Measurements from ENCODE around the gene MYOZ2. TPM values are rescaled to one million over a fixed set of nuclear protein-coding genes. Genes with fewer than 3 reads are reported as not detected.

Gene MYOZ2
- total RNA-seq, 4 donors from 2014 or later = 0.50 to 2.1 (median 0.61) TPM

DNA sequence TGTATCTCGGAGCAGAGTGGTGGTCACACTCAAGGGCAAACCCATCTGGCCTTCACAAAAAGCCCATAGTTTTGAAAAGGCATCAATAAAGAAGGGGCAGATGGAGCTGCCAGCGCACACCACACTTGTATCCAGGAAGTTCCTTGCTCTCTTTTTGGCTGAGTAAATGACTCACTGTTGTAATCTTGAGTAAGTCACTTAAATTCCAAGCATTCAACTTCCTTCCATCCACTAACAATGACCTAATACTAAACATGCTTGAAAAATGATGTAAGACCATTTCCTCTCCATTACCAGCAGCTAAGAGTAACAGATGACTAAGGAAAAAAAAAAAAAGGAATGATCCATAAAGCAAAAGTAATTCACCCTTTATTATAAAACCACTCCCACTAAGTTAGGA, 32.4 kb upstream of the MYOZ2 start:
- H3K36me3 ChIP-seq = no peaks in the 10 kb centered on the region
- intact Hi-C loops (cut with DNase I) = loop anchor here (5.0 kb wide), 1 partner anchor 109 kb away; the partner anchor contains the start of gene USP53
- no peak for DNase-seq (ENCODE audit: extremely low spot score)

DNA sequence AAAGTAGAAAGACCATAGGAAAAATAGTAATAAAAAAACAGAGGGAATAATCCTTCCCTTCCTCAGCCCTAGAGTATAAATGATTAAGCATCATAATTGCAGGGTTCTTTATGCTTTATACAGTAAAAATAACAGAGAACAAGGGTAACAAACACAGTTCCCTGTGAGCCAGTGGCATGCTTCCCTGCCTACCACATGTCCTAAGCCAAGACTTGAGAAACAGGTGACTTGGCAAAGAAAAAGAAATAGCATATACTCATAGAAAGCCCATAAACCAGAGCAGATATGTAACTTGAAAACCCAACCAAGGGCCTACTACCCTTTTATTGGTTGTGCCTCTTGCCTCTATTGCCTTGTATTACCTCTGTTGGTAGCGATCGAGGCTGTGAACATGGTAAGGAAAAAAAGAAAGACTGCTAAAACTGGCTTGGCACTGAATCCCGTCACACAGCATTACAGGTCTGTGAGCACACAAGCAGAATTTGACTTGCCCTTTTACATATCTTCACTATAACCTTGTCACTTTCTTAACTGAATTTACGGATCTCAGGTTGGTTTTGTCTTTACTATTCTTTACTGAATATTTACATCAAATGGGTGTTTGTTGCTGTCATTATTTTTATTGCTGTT, 30.9 kb upstream of the MYOZ2 start:
- intact Hi-C loops (cut with DNase I) = loop anchor here (5.0 kb wide), 1 partner anchor 108 kb away; the partner anchor contains the start of gene USP53
- Histone ChIP-seq H3K27ac (replicated peaks in 1 of 4) (no peak overlapping the region), H3K4me1 (peaks cover 8 to 34% (median 23%) of the 10 kb centered on the region in 4 donors), H3K27me3 (no peaks in the 10 kb centered on the region), H3K9me3 (no peaks in the 10 kb centered on the region), H3K4me3 (no peak overlapping the region), H3K36me3 (no peaks in the 10 kb centered on the region)
- no peak for TF ChIP-seq POLR2AphosphoS5 (IDR thresholded peaks at IDR 0.05)
- no peak for TF ChIP-seq POLR2A (IDR thresholded peaks at IDR 0.05; ENCODE audit: low read depth)
- no peak for TF ChIP-seq EP300 (IDR thresholded peaks at IDR 0.05)
- TF ChIP-seq CTCF (IDR thresholded peaks at IDR 0.05) = no peak
- no peak for DNase-seq (ENCODE audit: extremely low spot score)
- WGBS = 94% methylated on average over 4 of the region's 4 CpGs

More for the DNA sequence above, 32.4 kb upstream of the MYOZ2 start:
- Histone ChIP-seq H3K9me3 (no peaks in the 10 kb centered on the region), H3K27me3 (no peaks in the 10 kb centered on the region), H3K27ac (replicated peaks in 1 of 4) (peak overlapping the region; percentile 29 to 57 (median 48)), H3K4me3 (no peak overlapping the region), H3K4me1 (peaks cover 15 to 40% (median 23%) of the 10 kb centered on the region in 4 donors)
- TF ChIP-seq POLR2AphosphoS5 (IDR thresholded peaks at IDR 0.05) (peak; percentile 22 to 77), POLR2A (IDR thresholded peaks at IDR 0.05; ENCODE audit: low read depth) (no peak)
- WGBS = 45% methylated on average over 2 of the region's 2 CpGs

DNA sequence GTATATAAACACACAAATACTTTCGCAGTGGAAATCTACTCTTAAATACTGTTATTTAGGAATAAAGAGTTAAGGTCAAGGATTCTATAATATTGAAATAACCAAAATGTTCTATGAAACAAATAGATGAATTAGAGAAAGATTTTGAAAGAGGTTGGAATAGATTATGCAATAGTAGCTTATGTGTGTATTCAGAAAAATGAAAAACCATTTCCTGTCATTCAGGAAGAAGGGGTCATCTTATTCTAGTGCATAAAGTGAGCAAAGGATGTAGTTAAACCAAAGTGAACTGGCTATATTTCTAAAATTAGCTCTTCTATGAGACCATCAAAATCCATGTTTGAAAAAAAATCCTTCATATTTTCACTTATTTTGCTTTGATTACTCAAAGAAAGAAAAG, 30.0 kb upstream of the MYOZ2 start:
- Histone ChIP-seq H3K9me3 (no peaks in the 10 kb centered on the region), H3K27me3 (no peaks in the 10 kb centered on the region), H3K27ac (replicated peaks in 1 of 4) (peak overlapping the region in 1 of 4 donors; percentile 6), H3K4me1 (peaks cover 8 to 34% (median 23%) of the 10 kb centered on the region in 4 donors), H3K4me3 (no peak overlapping the region), H3K36me3 (no peaks in the 10 kb centered on the region)
- intact Hi-C loops (cut with DNase I) = no loop called here
- no peak for DNase-seq (ENCODE audit: extremely low spot score)
- TF ChIP-seq EP300 (IDR thresholded peaks at IDR 0.05) (no peak), POLR2AphosphoS5 (IDR thresholded peaks at IDR 0.05) (no peak), POLR2A (IDR thresholded peaks at IDR 0.05; ENCODE audit: low read depth) (no peak), CTCF (IDR thresholded peaks at IDR 0.05) (no peak)
- 98% methylated on average over 1 of the region's 1 CpG for WGBS

DNA sequence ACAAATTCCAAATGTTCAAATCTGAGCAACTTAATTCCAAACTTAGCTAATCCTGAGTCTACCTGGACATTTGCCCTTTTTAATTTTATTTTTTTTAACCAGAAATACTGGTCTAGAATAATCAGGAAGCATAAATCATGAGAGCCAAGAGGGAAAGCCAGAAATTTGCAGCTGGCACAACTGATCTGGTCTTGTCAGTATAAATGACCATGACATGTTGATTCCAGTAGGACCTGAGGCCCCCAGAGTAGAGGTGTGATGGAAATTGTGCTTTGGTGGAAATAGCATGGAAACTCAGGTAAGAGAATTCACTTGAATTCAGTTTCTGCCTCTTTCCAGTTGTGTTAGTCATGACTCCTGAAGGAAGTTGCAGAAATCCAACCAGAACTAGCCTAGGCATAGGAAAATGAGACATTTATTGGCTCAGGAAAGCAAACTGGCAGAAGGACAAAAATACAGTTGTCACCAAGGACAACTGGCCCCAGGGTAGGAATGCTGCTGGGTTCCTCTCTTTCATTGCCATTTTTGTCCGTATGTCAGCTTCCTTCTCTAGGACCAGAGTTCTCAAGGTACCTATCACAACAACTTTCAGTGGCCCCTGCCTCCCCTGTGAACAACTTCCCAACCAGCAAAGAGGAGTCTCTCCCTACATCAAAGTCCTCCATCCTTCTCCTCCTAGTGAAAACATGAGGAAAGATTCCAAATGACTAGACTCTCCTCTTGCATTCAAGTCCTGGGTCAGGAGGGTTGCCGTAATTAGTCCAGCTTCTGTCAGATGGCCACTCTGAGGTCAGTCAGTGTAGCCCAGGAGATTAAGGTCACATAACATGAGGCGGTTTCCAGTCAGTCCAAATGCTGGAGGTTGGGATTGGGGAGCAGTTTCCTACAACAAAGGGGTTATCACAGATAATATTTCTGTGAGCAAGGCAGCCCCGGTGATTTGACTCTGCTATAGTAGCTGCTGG, 29.3 kb upstream of the MYOZ2 start:
- no peak overlapping the region for H3K4me3 ChIP-seq
- no peak for DNase-seq (ENCODE audit: extremely low spot score)
- intact Hi-C loops (cut with DNase I) = no loop called here
- TF ChIP-seq POLR2A (IDR thresholded peaks at IDR 0.05; ENCODE audit: low read depth) = no peak
- no peak for TF ChIP-seq POLR2AphosphoS5 (IDR thresholded peaks at IDR 0.05)
- TF ChIP-seq CTCF (IDR thresholded peaks at IDR 0.05) = no peak
- no peak for TF ChIP-seq EP300 (IDR thresholded peaks at IDR 0.05)
- H3K27me3 ChIP-seq = no peaks in the 10 kb centered on the region
- H3K36me3 ChIP-seq = no peaks in the 10 kb centered on the region
- peaks cover 8 to 34% (median 23%) of the 10 kb centered on the region in 4 donors for H3K4me1 ChIP-seq
- 86% methylated on average over 4 of the region's 4 CpGs for WGBS
- H3K27ac ChIP-seq (replicated peaks in 1 of 4) = peak overlapping the region in 1 of 4 donors; percentile 7
- H3K9me3 ChIP-seq = no peaks in the 10 kb centered on the region

- no peak for DNase-seq (ENCODE audit: extremely low spot score)
- intact Hi-C loops (cut with DNase I) = no loop called here
- WGBS = 93% methylated on average over 2 of the region's 2 CpGs
Measured at GRCh38 chr4:119110121-119110520, 25.5 kb upstream of the MYOZ2 start.

More at GRCh38 chr4:119110121-119110520, 25.5 kb upstream of the MYOZ2 start:
- TF ChIP-seq POLR2A (IDR thresholded peaks at IDR 0.05; ENCODE audit: low read depth) = no peak
- no peak for TF ChIP-seq POLR2AphosphoS5 (IDR thresholded peaks at IDR 0.05)
- no peak for TF ChIP-seq EP300 (IDR thresholded peaks at IDR 0.05)
- no peak for TF ChIP-seq CTCF (IDR thresholded peaks at IDR 0.05)
- Histone ChIP-seq H3K36me3 (no peaks in the 10 kb centered on the region), H3K4me1 (peaks cover 0 to 21% (median 12%) of the 10 kb centered on the region in 4 donors), H3K4me3 (no peak overlapping the region), H3K27ac (replicated peaks in 1 of 4) (no peak overlapping the region), H3K9me3 (no peaks in the 10 kb centered on the region), H3K27me3 (no peaks in the 10 kb centered on the region)

Data from esophagus muscularis mucosa (tissue), 4 donors.